GM18526 (cell line): ENCODE data around the gene ABCC10.

Experiments used
- POLR2A ChIP-seq: IDR thresholded peaks from 3 replicates; pipeline ENCODE4 v1.6.1; 2011; ENCODE audit not compliant: insufficient read length; ENCODE audit errors: extremely low read depth

Gene ABCC10

DNA sequence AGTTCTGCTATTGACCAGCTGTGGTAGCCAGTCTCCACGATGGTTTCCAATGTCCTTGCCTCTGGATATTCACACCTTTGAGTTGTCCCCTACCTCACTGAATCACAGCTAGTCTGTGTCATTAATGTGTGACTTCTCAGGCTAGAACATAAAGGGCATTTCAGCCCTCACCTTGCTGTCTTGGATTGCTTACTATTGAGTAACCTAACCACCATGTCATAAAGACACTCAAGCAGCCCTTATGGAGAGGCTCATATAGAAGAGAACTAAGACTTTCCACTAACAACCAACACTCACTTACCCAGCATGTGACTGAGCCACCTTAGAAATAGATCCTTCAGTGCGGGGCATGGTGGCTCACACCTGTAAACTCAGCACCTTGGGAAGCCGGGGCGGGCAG, 19.1 kb upstream of the ABCC10 start:
- TF ChIP-seq POLR2A: no peak

DNA sequence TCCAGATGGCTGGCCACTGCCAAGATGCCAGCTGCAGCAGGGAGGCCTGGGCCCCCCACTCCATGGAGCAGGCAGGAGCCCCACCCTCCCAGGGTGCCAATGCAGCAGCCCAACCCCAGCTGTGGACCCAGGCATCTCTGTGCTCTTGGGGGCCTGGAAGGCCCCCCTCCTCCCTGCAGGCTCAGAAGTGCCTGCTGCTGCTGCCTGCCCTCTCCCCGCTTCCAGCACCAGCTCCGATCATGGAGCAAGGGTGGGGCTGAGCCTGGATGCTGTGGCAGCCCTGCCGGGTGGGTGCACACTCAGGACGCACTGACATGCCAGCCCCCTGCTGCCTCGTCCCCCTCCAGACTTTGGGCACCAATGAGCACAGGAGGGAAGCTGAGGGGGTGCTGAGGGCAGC, 14.8 kb upstream of the ABCC10 start:
- no peak for TF ChIP-seq POLR2A

DNA sequence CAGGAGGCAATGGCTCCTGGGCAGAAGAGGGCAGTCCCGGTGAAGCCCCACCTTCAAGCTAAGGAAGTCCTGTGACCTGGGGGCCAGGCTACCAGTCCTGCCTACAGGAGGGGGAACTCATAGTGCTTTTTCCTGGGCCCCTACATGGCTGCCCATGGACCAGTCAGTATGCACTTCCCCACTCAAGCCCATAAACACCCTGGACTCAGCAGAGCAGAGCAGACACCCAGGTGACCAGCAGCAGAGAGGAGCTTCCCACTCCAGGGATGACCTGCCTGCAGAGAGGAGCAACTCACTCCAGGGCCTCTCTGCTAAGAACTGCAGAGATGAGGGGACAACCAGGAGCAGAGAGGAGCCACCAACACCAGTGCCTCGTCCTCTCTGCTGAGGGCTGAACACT, 14.3 kb upstream of the ABCC10 start:
- no peak for TF ChIP-seq POLR2A

DNA sequence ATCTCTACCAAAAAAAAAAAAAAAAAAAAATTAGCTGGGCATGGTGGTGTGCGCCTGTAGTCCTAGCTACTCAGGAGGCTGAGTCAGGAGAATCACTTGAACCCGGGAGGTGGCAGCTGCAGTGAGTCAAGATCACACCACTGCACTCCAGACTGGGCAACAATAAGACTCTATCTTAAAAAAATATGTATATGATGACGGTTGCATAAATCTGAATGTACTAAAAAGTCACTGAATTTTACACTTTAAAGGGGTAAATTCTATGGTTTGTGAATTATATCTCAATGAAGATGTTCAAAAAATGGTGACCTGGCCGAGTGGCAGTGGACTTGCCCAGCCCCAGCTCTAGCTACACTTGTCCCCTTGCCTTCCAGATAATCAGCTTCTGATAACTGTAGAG, 10.4 kb upstream of the ABCC10 start:
- TF ChIP-seq POLR2A: no peak

DNA sequence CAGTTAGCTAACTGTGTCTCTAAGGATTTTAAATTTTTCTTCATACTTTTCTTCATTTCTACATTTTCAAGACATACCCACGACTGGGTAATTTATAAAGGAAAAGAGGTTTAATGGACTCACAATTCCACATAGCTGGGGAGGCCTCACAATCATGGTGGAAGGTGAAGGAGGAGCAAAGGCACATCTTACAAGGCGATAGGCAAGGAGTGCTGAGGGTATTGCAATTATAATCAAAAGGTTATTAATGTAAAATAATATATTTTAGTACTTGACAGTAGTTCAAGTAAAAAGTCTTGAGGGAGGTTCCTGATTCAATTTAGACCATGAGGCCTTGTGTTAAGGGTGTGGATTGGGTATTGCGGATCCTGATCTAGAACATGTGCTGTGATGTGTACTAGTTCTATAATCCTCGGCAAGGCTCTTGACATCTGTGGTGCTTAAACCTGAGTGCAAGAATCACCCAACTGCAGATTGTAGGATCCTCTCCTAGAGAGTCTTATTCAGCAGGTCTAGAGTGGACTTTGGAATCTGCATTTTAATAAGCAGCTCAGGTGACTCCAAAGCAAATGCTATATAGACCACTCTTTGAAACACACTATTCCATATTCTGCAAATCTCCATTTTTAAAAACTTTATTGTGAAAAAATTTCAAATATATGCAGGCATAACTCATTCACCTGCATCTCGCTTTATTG, 7.2 kb upstream of the ABCC10 start:
- TF ChIP-seq POLR2A: no peak

DNA sequence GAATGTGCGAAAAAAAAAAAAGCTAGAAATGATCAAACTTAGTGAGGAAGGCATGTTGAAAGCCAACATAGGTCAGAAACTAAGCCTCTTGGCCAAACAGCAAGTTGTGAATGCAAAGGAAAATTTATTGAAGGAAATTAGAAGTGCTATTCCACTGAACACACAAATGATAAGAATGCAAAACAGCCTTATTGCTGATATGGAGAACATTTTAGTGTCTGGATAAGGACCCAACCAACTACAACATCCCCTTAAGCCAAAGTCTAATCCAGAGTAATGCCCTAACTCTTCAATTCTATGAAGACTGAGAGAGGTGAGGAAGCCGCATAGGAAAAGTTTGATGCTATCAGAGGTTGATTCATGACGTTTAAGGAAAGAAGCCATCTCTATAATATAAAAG, 5.5 kb upstream of the ABCC10 start:
- no peak for TF ChIP-seq POLR2A

DNA sequence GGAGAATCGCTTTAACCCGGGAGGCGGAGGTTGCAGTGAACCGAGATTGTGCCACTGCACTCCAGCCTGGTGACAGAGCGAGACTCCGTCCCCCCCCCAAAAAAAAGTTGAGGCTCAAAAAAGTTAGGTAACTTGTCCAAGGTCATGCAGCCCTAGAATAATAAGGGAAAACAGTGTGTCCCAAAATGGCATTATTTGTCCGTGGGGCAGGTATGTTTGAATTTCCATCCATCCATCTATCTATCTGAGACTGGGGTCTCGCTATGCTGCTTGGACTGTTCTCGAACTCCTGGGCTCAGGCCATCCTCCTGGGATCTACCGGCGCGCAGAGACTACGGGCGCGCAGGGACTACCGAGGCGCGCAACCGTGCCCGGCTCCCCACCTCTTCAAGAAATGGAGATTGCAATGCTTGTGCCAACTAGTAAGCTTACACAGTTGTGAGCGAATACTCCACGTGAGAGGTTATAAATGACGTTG, 374 bp upstream of the ABCC10 start:
- TF ChIP-seq POLR2A: no peak

DNA sequence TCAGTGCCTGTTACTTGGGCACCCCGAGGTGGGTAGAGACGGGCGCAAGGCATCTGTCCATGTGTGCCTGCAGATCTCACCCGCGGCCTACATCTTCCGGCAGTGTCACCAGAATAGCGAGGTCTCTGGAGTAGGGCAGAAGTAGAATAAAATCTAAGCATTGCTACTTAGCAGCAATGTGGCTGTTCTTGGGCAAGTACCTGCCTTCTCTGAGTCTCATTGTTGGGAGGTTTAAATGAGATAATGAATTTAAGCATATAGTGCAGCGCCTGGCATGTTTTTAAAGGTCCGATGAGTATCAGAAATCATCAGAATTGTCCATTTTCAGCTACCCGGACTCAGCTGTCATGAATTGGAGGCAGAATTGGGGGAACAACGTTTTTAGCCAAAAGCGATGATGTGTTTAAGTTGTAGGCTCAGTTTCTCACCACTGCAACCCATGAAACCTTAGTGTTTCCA, 800 bp downstream of the ABCC10 start:
- no peak for TF ChIP-seq POLR2A

DNA sequence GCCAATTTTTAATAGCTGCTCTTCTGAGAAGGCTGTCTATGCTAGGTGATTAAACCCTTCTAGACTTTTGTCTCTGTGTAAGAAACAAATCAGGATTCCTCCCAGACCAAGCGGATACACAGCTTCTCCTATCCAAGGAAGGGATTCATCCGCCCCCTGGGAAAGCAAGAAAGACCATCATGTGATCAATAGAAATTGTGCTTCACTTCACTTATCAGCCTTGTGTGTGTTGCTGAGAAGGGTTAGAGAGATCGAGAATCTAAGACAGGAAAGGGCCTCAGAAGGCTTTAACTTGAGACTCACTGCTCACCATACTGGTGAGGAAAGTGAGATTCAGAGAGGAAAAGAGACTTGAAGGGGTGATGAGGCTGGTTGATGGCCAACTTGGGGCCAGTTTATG, 1.5 kb downstream of the ABCC10 start:
- no peak for TF ChIP-seq POLR2A

DNA sequence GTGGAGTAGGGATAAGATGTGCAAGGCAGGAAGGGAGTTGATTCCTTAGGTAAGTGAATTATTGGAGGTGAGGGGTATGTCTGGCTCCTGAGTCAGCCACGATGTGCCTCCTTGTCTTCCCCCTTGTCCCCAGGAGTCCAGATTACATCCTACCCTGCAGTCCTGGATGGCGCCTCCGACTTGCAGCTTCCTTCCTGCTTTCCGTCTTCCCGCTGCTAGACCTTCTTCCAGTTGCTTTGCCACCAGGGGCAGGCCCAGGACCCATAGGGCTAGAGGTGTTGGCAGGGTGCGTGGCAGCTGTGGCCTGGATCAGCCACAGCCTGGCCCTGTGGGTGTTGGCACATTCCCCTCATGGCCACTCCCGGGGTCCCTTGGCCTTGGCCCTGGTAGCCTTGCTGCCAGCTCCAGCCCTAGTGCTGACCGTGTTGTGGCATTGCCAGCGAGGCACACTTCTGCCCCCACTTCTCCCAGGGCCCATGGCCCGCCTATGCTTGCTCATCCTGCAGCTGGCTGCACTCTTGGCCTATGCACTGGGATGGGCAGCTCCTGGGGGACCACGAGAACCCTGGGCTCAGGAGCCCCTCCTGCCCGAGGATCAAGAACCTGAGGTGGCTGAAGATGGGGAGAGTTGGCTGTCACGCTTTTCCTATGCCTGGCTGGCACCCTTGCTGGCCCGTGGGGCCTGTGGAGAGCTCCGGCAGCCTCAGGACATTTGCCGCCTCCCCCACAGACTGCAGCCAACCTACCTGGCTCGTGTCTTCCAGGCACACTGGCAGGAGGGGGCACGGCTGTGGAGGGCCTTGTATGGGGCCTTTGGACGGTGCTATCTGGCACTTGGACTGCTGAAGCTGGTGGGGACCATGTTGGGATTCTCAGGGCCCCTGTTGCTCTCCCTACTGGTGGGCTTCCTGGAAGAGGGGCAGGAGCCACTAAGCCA, 4.9 kb downstream of the ABCC10 start:
- no peak for TF ChIP-seq POLR2A

DNA sequence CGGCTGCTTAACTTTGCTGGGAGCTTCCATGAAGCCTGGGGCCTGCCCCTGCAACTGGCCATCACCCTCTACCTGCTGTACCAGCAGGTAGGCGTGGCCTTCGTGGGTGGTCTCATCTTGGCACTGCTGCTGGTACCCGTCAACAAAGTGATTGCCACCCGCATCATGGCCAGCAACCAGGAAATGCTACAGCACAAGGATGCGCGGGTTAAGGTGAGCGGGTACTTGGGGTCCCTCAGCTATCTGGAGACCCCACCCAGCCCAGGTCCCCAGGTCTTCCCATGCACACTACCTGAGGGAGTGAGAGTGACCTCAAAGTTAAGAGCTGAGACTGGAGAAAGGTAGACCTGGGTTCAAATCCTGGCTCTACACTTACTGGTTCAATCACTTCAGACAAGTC, 5.8 kb downstream of the ABCC10 start:
- TF ChIP-seq POLR2A: no peak

DNA sequence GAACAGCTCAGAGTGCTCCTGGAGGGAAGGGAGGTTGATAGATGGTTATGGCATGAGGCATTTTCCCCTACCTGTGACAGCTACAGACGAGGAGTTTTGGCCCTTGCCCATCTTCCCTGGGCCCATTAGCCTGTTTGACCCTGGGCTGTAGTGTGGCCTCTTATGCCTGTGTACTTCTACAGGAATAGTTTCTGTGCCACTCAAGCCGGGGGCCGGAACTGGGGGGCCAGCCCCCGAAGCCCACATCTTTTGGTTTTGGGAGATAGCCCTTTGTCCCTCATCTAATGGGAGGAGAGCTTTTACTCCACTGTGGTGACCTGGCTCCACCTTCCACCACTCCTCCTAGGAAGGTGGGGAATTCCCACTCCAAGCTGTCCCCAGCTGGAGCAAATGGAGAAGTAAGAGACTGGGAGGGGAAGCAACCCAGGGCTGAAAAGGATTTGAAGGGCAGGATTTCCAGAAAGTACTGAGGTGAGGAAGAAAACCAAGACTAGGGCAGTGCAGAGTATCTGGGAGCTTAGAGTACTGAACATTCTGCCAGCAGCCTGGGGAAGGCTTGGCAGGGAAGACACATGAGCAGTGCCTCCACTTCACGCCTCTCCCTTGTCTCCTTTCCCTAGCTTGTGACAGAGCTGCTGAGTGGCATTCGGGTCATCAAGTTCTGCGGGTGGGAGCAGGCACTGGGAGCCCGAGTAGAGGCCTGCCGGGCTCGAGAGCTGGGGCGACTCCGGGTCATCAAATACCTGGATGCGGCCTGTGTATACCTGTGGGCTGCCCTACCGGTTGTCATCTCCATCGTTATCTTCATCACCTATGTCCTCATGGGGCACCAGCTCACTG, 6.9 kb downstream of the ABCC10 start:
- no peak for TF ChIP-seq POLR2A

DNA sequence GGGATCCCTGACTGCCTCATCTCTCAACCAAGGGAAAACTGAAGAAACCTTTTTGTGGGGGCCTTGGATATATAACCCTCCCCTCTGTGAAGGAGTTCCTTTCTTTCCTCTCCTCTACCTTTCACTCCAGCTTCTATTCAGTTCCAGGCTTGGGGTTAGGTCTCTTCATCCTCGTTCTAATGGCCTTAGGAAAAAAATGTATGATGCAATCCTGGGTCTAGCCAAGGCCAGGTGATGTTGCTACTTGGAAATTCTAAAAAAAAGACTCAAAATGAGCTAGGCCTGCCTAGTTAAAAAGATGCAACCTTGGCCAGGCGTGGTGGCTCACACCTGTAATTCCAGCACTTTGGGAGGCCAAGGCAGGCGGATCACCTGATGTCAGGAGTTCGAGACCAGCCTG, 7.6 kb downstream of the ABCC10 start:
- TF ChIP-seq POLR2A: no peak

DNA sequence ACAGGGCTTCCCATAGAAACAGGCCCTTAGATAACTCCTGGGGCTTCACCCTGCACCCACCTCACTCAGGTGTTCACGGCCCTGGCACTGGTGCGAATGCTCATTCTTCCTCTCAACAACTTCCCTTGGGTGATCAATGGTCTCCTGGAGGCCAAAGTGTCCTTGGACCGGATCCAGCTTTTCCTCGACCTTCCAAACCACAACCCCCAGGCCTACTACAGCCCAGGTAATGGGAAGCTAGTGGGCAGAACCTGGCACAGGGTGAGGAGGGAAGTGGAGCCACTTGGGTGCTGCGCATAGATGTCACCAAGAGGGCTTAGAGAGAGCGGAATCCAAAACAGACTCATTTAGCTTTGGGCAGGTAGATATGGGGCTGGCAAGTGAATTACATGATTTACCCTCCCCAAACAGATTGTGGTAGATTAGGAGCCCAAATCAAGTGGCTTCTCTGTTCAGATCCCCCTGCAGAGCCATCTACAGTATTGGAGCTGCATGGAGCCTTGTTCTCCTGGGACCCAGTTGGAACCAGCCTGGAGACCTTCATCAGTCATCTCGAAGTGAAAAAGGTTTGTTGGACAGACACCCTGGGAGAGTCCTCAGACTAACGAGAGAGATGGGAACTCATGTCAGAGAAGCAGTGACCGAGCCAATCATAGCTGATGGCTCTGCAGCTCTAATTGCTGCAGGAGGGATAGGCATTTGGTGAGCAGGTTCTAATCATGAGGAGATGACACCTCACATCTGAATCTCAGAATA, 8.5 kb downstream of the ABCC10 start:
- no peak for TF ChIP-seq POLR2A

DNA sequence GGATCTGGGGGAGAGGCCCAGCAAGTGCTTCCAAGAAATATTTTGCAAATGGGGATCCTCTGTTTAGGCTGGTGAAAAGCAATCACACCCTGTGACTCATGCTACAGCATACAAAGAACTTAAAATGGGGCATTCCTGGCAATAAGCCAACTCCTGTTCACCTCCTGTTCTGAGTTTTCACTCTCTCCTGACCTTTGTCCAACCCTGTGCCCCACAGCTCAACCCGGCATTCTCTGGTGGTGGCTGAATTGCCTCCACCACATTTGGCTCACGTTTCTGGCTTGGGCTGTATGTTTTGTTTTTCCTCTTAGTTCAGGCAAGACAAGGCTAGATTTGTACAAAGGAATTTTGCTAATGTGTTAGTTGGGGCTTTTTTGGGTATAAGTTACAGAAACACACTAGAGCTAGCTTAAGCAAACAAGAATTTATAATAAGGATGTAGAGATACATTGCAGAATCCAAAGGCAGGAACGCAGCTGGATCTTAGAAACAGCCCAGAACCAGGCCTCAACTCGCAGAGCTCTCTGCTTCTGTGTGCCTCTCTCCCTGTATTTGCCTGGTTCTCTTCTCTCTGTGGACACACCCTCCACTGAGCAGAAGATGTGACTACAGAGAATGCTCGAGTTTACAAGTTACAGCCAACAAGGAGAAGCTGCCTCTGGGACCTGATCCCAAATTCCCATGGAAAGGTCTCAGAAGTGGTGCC, 9.4 kb downstream of the ABCC10 start:
- no peak for TF ChIP-seq POLR2A

DNA sequence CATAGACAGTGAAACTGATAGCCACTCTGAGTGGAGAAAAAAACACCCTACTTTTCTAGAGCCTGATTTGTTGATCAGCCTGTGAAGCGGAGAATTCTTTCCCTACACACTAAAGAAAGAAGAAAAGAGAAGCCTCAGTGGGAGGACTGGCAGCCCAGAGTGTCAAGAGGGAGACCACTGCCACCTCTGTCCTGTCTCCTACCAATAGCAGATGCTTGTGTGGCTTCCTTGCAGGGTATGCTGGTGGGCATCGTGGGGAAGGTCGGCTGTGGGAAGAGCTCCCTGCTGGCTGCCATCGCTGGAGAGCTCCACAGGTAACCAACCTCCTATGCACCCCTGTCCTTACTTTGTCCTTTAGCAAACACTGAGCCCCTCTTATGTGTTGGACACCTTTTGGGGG, 10.4 kb downstream of the ABCC10 start:
- no peak for TF ChIP-seq POLR2A
